Stimulated activated CD8-positive, alpha-beta memory T cell treated with anti-CD3 and anti-CD28 coated beads, Interleukin-4, amount 100 ng/mL, for 4 hours (primary cell): ENCODE measurements around the gene UBQLN3.

Experiments used
- DNase-seq, 2 donors: peaks; one replicate each; pipeline ENCODE4 v3.0.0-alpha.2; 2020; ENCODE audit warnings: low read depth in 2 of 2, low spot score in 1 of 2

UBQLN3 gene

DNA sequence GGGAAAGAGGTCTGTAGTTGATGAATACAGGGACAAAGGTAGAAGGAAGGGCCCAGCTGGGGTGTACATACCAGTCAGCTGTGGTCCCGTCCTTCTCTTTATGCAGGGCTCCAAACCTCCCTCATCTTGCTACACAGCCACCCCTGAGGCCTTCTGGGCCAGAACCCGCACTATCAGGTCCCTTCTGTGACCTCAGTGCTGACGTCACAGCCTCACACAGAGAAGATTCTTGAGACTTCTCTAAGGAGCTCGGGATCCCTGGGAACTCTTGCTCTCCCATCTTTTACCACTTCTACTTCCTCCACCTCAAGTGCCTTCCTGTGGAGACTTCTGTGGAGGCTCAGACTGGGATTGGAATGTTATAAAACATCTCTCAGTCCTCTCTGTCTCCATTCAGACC lies at the start of gene UBQLN3:
Gene UBQLN3, minus strand, starts transcription at position 155 of the 400 bp plus-strand sequence. CDS start 399 bp downstream, outside the sequence.
- DNase-seq = no peak

DNA sequence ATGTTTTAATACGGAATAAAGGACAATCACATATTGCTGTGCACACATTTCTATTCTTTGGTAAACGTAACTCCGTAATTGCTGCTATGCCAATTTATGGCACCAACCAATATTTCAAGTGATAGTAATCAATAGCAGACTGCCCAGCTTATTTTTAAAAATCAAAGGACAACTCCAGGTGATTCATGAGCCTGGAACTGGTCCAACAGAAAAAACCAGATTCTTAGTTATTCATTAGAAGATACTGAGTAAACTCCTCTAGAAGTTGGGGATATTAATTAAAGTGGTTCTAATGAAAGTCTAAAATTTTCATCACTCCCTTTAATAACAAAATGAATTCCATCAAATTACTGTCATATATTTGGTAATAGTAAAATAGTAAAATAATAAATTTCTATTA lies 48.0 kb upstream of the UBQLN3 start:
- DNase-seq = no peak

DNA sequence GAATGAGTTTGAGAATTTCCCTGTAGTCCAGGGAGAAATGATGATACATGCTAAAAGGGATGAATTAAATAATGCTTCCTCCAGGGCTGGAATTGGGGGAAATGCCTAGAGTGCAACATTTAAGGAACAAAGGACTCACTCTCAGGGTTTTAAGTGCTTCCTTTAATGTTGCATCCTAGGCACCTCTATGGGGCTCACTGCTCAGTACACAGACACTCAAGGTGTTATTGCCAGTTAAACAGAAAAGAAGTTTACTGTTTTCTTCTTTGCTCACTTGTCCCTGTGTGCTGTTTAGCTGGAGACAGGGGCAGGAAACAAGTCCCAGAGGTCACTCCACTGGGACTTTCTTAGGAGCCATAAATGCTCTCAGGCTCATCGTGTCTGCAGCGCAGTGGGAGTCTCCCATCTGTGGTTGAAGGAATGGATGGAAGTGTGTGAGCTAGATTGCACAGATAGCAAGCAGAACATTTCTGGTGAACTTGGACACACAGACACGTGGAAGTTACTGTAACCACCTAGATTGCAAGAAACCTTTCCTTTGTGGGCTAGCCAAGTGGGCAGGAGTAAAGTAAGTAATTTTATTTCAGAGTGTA lies 46.9 kb upstream of the UBQLN3 start:
- DNase-seq = no peak

DNA sequence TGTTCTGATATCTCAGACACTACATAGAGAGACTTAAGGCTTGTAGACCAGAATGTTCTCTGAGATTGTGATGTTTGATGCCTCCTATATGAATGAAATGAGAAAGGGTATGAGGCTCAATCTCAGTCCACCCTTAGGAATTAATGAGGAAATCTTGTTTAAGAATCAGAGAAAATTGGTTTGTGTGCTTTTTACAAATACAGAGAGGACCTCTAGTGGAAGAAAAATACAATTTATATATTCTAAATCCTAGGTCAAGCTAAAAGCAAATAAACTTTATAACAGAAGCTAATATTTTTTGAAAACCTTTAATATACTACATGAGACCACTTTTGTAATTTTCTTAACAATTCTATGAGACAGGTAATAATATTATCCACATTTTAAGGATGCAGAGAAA lies 43.6 kb upstream of the UBQLN3 start:
- DNase-seq = no peak

DNA sequence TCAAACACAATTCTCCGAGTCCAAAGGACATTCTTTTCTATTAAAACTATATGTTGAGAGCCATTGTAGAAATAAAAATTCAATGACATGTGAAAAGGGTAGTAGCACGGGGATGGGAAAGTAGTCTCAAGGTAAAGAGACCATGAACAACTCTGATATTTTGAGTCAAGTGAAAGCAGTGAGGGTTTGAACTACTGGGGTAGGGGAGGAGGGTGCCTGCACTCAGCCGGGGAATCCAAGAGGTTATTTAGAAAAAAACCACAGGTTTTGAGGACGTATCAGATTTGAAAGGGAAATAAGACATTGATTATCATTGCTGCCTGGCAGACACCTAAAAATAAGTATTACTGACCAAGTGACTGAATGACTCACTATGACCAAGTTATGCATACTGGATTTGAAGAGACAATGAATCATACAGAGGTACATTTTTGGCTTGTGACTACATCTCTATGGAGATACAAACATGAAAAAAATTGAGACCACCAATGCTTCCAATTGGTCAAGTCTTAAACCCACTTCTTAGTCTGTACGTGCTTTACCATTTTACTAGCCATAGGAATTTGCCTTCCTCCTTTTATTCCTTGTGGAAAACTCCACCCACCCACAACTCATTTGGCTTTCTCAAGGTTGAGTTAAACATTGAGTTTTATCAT lies 40.8 kb upstream of the UBQLN3 start:
- no peak for DNase-seq

DNA sequence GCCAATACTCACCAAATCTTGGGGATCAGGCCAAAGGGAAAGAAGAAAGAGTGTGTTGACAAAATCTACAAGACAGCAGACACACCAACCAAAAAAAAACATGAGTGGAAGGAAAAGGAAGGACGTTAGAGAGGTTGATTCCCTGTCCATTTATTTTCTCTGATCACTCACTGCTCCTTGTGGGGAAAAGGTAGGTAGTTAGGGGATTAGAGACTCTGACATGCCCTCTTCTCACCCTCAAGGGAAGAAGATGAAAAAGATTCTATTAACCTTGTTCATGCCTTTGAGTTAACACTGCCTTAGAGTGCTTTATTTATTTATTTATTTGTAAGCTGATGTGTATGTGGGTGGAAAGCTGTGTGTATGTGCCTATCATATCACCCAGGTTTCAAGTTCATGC lies 38.7 kb upstream of the UBQLN3 start, which contains the start of gene OR52H1:
Gene OR52H1, minus strand, starts transcription at position 101 of the 400 bp plus-strand sequence. CDS start 3,035 bp downstream, outside the sequence.
- no peak for DNase-seq

DNA sequence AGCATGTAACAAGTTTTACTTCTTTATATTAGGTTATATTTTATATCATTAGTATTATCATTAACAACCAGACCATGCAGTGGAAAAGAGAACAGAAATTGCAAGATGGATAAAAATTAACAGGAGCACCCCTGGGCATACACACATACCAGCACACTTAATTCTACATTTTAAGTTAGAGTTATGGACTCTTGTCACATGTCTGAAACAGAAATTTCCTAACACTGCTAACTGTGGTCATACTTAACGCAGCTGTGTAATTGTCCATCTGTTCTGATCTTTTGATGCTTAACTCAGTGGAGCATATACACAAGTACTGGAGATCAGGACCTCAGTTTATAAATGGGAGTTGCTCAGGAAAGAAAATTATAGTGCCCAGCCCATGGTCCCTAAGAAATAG lies 38.2 kb upstream of the UBQLN3 start:
- no peak for DNase-seq

DNA sequence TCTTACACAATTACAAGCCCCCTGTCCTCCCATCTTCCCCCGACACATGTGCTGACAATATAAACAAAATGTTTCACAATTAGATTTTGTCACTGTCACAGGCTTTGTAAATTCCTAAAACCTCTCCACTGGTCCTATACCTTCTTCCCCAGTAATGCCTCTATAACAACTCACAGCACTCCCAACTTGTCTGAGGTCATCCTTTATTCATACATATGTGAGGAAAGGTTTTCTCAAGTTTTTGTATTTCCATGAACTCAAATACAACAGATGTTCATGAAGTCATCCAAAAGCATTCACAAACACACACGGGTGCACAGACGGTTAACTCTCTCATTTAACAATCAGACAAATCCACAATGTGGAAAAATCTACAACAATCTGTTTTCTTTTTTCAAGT lies 36.7 kb upstream of the UBQLN3 start:
- DNase-seq = no peak

DNA sequence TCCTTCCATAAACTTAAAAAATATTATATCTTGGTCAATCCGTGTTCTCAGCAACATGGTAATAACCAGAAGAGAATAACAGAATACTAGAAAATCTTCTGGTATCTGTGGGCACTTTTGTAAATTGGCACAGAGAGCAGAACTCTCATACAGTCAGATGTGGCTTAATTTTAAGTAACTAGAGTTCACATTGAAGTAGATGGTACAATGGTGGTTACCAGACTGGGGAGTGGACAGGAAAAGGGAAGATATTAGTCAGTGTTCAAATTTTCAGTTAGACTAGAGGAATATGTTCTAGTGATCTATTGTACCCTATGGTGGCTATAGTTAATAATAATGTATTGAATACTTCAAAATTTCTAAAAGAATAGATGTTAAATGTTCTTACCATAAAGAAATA lies 31.7 kb upstream of the UBQLN3 start:
- no peak for DNase-seq

DNA sequence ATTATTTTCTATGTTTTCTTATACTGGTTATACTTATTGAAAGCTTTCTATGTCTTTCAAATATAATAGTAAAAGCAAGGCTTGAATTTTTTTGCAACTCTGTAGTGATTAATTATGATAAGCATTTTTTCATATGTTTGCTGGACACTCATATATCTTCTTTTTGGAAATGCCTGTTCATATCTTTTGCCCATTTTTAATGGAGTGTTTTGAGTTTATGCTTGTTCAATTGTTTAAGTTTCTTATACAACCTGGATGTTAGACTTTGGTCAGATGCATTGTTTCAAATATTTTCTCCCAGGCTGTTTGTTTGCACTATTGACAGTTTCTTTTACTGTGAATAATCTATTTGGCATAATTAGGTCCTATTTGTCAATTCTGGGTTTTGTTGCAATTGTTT lies 26.7 kb upstream of the UBQLN3 start:
- no peak for DNase-seq

DNA sequence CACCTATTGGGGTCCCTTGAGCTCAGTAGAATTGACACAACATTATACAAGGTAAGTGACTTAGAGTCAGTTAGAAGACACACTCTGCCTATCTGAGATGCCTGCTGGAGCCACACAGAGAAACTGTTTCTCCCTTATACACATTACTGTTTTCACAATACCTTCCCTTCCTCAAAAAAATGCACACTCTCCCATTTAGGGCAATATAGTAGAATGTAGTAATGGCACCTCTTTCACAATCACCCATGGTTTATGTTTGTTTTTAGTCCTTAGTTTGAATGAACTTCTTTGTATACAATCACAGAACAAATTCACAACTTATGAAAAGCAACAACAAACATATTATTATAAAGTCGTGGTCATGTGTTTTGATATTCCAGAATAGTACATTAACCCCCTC lies 24.3 kb upstream of the UBQLN3 start:
- DNase-seq = no peak

DNA sequence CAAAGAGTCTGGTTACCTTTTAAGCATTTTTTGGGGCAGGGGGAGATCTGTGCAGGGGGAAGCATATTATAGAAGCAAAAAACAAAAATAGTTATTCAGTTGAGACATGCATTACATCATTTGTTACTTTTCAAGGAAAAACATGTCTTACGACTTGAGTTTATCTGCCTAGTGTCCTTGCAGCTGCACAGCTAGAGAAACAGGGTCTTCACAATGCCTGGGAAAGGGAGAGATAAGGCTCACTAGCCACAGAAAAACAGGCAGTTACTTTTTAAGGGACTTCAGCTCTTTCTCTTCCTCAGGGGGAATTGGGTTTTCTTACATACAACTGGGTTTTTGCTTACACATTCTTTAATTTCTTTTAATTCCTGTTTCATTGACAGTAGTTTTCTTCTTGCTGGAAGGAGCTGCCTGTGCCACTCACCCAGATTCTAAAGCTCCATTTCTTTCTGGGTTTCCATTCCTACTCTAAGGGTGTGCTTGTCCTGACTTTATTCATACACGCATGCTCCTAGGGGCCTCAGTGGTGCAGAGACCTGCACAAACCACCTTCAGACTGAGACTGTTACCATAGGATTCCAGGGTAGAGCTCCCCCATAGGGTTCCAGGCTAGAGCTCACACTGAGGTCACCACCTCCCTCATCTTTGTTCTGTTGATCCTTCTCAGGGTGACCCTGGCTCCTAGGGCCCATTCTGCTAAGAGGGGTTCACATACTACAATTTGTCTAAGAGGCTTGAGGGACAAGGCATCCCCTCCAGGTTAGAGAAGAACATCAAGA lies 21.5 kb upstream of the UBQLN3 start:
- no peak for DNase-seq

DNA sequence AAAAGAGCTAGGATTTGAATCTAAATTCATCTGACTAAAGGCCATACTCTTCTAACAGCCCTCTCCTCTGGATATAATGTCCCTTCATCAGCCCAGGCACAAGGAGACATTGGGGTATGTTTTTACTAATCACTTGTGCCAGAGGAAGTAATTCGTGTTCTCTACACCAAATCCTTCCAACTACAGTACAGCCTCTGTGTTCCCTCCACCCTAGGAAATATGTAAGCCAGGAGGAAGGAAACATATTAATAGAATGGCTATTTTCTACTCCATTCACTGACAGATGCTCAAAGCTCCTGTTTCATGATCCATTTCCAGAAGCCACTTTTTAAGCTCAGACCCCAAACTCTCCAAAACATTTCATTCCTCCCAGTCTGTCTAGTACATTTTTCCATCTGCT lies 18.7 kb upstream of the UBQLN3 start:
- no peak for DNase-seq

DNA sequence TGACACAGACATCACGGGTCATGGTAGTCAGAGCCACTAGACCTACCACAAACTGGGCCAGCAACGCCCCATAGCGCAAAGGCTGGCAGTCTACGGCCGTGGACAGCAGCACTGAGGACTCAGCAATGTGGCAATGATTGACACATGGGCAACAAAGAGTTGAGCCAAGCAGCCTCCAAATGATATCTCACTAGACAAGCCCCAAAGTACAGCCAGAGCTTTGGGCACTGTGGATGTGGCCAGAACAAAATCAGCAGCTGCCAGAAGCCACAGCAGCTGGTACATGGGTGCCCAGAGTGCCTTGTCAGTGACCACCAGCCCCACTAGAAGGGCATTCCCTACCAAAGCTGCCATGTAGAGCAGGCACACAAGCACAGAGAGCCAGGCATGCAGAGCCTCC lies 18.0 kb upstream of the UBQLN3 start:
- no peak for DNase-seq

DNA sequence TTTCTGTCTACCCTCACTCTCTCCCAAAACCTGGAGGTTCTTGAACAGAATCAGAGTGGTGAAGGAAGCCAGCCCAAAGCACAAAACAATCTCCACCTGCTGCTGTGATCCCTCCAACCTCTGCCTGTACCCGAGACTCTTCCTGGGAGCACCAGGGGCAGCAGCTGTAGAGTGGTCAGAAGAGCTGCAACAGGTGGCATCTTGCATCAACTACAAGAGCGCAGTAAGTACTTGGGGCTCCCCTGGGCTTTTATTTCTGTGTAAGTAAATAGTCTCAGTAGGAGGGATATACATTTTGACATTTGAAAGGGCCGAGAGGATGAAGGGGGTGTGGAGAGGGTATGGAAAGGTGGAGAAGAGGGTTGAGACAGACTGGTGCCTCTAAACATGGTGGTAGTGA lies 15.0 kb upstream of the UBQLN3 start:
- DNase-seq = no peak

DNA sequence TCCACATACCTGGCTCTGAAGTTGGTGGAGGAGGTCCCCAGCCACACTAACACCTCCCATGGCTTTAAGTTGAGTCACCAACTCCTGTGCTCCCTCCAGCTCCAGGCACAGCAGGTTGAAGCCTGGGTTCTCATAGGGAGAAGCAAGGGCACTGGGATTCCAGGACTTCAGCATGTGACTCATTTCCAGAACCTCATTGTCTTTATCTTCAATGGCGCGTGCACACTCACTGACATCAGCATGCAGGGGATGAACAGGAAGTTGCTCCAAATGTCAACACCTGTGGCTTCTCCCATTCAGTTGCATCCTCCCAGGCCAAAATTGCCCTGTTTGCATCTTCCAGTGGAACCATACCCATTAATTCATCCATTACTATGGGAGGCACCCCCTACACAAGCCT lies 12.6 kb upstream of the UBQLN3 start:
- DNase-seq = no peak

DNA sequence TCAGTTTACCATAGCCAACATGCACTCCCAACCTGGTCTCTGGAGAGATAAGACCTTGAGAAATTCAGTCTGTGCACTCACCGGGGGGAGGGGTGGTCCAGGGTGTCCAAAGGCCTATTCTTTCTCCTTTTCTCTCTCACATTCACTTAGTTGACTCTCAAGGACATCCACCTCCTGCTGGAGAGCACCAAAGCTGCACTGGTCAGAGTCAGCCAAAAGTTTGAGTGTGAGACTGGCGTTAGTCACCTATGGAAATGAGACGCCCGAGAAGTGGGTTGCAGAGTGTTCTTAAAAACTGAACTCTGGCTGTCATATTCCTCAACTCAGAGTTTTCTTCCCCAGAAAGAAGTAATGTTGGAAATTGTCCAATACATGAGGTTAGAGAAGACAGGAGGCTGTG lies 11.8 kb upstream of the UBQLN3 start:
- DNase-seq = no peak

DNA sequence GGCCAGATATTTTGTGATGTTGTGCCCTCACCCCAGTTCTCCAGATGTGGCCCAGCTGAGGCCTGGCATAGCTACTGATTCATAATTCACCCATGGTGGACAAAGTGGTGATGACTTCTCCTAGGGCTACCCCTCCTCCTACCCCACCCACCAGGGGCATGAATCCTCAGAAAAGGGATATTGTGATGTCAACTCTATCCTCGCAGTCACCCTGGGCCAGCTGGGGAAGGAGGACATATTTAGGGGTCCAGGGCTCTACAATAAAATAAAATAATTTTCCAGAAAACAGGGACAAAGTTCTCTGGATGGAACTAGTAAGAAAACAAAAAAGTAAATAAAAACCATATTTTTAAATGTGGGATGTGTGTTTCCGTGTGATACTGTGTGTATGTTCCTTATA lies 6.8 kb upstream of the UBQLN3 start, which contains the start of gene UBQLNL:
Gene UBQLNL, minus strand, starts transcription at position 101 of the 400 bp plus-strand sequence. CDS start 258 bp downstream, outside the sequence.
- no peak for DNase-seq

DNA sequence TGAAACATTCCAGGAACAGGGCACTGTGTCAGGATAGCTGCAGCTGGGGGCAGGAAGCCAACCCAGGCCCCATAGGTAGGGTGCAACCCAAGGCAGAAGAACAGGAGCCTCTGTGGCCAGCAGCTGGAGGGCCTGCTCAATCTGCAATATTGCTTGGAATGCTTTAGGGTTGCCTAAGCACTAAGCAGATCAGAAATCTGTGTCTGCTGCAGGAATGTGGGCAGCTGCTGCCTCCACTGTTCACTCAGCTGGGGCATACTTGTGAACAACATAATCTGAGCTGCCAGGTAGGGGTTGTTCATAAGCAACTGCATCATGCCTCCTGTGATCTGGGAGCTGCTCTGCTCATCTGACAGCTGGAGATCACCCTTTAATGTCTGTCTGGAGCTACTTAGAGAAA lies 5.1 kb upstream of the UBQLN3 start:
- no peak for DNase-seq

DNA sequence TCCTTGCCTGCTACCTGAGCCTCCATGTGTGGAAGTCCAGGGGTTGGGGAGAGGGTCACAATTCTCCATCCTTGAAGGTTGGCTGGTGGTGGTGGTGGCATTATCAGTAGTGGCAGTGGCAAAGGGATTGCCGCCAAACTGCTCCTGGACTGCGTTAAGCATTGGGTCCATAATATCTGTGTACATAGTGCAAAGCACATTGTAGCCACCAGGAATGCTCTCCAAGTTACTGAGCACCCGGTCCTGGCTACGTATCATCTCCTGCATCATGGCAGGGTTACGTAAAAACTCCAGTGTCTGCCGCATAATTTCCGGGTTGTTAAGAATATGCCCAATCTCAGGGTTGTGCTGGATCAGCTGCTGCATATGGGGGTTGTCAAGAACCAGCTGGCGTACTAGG lies 1.2 kb downstream of the UBQLN3 start:
- DNase-seq = no peak

DNA sequence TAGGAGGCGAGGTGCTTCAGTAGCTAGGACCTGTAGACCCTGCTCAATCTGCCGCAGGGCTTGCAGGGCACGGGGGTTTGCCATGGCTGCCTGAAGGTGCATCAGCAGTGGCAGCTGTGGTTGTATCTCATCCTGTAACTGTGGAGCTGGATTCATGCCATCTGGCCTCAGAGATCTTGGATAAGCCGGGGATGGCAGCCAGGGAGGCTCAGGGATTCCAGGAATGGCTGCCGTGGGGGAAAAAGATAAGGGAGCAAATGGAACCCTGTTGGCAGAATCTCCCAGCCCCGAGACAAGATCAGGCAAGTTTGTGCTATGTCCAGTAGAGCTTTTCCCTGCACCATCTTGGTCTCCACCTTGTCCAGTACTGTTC lies 1.8 kb downstream of the UBQLN3 start:
- no peak for DNase-seq

DNA sequence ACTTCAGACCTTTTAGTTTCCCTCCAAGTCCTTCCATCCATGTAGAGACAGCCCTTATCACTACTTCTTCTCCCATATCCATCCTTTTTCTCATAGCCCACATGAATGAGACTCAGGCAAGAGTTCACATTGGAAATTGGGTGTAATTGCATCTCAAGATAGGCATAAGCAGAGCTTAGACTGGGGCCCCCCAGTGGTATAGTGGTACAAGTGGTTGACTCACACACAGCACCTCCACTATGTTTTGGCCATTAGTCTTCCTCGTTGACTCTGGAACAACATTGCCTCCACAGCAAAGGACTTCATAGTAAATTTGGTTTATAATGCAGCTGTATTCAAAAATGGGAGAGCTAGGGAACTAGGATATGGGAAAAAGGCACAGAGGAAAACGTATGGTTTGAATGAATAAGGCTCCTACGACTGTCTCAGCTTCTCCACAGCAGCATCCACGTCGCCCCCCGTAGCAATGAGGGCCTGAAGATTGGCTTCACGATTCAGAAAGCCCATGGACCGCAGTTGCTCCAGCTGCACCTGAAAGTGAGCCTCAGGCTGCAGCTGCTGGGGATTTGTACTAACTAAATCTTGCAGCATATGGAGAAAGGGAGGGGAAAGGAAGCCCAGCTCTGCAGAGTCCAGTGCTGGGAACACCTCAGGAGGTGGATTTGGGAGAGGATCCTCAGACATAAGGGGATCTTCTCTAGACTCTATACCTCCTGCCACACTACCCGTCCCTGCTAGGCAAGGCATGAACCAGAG lies 2.4 kb downstream of the UBQLN3 start:
- no peak for DNase-seq
